ENCODE data around the gene KIFC1. TPM values are rescaled to one million over a fixed set of nuclear protein-coding genes. Genes with fewer than 3 reads are reported as not detected.
"Not testable (repeated sequence)": the region's sequence is repeated elsewhere in the genome, so short reads cannot be mapped to it uniquely, and the experiment has no call there.

Gene KIFC1, protein sequence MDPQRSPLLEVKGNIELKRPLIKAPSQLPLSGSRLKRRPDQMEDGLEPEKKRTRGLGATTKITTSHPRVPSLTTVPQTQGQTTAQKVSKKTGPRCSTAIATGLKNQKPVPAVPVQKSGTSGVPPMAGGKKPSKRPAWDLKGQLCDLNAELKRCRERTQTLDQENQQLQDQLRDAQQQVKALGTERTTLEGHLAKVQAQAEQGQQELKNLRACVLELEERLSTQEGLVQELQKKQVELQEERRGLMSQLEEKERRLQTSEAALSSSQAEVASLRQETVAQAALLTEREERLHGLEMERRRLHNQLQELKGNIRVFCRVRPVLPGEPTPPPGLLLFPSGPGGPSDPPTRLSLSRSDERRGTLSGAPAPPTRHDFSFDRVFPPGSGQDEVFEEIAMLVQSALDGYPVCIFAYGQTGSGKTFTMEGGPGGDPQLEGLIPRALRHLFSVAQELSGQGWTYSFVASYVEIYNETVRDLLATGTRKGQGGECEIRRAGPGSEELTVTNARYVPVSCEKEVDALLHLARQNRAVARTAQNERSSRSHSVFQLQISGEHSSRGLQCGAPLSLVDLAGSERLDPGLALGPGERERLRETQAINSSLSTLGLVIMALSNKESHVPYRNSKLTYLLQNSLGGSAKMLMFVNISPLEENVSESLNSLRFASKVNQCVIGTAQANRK
- 130 and 159 TPM in 2 replicates for total RNA-seq (2014; rRNA removed; shearing (Covaris generic))

- DNase-seq (ENCODE audit: low read depth): peak; percentile 100
These were observed at the start of gene KIFC1 for GRCh38 chr6:33391278-33391921. TSS of gene KIFC1 (plus strand) at chr6:33391823. CDS start at chr6:33391986, 163 bp downstream.

DNA sequence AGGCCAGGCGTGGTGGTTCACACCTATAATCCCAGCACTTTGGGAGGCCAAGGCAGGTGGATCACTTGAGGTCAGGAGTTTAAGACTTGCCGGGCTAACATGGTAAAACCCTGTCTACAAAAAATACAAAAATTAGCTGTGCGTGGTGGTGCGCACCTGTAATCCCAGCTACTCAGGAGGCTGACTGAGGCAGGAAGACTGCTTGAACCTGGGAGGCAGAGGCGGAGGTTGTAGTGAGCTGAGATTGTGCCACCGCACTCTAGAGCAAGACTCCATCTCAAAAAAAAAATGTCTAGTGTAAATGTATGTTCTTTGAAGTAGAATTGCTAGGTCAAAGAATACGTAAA is 48.0 kb upstream of the KIFC1 start:
- DNase-seq (ENCODE audit: low read depth): not testable (repeated sequence)

DNA sequence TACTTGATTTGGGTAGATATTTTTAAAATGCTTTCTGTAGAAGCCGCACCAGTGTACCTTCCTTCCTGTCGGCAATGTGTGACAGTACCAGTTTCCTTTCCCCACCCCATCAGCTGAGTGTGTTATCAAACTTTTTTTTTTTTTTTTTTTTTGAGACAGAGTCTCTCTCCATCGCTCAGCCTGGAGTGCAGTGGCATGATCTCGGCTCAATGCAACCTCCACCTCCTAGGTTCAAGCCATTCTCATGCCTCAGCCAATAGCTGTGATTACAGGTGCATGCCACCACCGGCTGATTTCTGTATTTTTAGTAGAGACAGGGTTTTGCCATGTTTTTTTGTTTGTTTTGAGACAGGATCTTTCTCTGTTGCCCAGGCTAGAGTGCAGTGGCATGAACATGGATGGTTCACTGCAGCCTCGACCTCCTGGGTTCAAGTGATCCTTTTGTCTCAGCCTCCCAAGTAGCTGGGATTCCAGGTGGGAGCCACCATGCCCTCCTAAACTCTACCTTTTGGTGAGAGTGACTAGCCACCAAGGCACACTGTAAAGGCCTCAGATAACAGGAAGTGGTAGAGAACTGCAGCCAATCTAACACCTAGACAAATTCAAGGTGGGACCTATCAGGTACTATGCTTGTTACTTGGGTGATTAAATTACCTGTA is 47.5 kb upstream of the KIFC1 start:
- DNase-seq (ENCODE audit: low read depth): no peak

- peak; percentile 92 for DNase-seq (ENCODE audit: low read depth)
These were observed 46.6 kb upstream of the KIFC1 start for GRCh38 chr6:33344701-33345697.

DNA sequence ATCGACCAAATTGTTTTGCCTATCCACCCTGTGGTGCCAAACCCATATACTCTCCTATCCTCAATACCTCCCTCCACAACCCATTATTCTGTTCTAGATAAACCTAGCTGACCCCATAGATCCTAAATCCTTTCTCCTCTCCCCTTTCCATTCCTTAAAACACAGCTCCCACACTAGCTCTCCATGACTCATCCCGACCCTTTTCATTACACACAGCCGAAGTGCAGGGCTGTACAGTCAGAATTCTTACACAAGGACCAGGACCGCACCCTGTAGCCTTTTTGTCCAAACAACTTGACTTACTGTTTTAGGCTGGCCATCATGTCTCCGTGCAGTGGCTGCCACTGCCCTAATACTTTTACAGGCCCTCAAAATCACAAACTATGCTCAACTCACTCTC is 44.7 kb upstream of the KIFC1 start:
- peak; percentile 24 for DNase-seq (ENCODE audit: low read depth)

DNA sequence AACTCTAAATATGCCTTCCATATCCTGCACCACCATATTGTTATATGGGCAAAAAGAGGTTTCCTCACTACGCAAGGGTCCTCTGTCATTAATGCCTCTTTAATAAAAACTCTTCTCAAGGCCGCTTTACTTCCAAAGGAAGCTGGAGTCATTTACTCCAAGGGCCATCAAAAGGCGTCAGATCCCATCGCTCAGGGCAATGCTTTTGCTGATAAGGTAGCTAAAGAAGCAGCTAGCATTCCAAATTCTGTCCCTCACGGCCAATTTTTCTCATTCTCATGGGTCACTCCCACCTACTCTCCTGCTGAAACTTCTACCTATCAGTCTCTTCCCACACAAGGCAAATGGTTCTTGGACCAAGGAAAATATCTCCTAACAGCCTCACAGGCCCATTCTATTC is 43.8 kb upstream of the KIFC1 start:
- no peak for DNase-seq (ENCODE audit: low read depth)

- DNase-seq (ENCODE audit: low read depth): not testable (repeated sequence)
These were observed 35.8 kb upstream of the KIFC1 start for GRCh38 chr6:33355860-33356259.

DNA sequence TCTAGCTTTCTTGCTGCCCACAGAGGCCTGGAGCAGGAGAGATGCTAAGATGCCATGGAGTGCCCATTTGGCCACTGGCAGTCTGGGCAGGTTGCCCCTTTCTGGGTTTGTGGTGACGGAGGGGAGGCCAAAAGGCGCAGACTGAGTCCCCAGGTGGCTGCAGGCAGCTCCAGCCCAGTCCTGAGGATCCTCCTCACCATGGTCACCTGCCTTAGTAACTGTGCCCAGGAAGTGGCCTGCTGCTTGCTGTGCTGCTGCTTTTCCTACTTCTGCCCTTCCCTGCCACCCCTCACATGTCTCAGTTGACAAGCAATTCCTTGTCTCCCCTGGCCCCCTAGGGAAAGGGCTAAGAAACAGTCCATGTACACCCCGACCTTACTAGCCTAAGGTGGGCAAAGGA is 35.3 kb upstream of the KIFC1 start:
- no peak for DNase-seq (ENCODE audit: low read depth)

- DNase-seq (ENCODE audit: low read depth): not testable (repeated sequence)
These were observed 34.3 kb upstream of the KIFC1 start for GRCh38 chr6:33357160-33357871.

DNA sequence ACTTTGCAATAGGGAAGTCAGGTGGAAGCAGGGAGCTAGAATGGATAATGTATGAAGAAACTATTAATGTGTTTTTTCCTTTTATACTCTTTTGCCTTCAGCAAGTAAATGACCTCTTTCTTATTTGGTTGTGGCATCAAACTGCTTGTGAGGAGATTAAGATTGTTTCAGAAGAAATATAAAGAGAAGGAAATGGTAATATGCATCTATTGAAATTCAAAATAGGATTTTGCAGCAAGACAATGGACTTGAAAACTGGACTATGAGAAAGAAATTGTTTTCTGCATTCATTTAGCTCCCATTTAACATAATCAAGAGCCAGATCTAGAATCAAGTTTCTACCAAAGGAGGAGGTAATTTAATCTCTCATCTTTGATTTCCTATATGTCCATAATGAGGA is 32.3 kb upstream of the KIFC1 start:
- no peak for DNase-seq (ENCODE audit: low read depth)

DNA sequence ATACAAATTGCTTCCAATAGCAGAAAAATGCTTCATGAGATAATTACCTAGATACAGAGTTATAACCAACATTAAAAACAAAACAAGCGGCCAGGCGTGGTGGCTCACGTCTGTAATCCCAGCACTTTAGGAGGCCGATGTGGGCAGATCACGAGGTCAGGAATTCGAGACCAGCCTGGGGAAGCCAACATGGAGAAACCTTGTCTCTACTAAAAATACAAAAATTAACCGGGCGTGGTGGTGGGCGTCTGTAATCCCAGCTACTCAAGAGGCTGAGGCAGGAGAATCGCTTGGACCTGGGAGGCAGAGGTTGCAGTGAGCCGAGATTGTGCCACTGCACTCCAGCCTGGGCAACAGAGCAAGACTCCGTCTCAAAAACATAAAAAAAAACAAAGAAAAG is 28.1 kb upstream of the KIFC1 start:
- not testable (repeated sequence) for DNase-seq (ENCODE audit: low read depth)

DNA sequence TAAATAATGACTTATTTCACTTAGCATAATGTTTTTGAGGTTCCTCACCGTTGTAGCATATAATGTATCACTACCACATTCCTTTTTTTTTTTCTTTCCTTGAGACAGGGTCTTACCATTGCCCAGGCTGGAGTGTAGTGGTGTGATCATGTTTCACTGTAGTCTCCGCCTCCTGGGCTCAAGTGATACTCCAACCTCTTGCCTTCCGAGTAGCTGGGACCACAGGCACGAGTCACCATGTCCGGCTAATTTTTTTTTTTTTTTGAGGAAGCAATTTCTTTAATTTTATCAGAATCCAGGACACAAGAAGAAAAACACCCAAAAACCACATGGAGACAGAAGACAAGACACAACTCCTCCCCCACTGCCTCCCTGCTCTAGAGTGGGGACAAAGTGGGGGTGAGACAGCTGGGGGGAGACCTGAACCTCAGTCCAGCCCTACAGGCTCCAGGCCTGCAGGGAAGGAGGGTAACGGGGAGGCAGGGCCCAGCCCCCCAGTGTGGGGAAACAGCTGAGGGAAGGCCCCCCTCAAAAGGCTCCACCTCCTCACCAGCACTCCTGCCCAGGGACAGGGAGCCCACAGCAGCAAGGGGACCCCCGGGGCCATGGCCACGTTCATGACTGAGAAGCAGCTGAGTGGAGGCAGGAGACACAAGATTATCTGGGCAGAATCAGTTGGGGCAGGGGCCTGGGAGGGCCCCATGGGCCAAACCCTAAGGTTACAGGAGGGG is 27.0 kb upstream of the KIFC1 start:
- peak; percentile 73 for DNase-seq (ENCODE audit: low read depth)

DNA sequence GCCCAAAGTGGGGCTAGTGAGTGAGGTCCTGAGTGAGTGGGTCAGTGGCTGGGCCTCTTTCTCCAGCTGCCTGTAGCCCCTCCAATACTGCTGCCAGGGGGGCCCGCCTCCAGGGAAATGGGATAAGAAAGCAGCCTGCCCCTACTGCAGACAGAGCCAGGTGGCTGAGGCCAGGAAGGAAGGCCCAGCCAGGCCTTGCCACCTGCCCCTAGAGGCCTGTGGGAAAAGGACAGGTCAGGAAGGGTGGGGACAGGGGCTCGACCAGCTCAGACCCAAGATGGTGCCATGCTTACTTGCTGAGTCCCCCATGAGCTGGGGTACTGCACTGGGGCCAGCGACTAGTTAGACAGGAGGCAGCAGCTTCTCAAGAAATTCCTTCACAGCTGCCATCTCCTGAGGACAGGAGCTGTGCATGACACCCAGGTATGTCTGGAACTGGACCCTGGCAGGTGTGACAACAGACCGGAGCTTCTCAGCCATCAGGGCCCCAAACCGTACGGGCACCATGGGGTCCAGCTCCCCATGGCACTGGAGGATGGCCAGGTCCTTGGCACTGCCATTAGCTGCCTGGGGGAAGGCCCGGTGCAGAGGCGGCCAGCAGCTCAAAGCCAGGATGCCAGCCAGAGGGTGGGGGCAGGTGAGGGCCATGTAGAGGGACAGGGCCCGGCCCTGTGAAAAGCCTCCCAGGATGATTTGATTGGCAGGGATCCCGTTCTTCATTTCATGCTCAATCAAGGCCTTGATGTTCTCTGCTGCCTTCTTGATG is 26.2 kb upstream of the KIFC1 start:
- DNase-seq (ENCODE audit: low read depth): not testable (repeated sequence)

DNA sequence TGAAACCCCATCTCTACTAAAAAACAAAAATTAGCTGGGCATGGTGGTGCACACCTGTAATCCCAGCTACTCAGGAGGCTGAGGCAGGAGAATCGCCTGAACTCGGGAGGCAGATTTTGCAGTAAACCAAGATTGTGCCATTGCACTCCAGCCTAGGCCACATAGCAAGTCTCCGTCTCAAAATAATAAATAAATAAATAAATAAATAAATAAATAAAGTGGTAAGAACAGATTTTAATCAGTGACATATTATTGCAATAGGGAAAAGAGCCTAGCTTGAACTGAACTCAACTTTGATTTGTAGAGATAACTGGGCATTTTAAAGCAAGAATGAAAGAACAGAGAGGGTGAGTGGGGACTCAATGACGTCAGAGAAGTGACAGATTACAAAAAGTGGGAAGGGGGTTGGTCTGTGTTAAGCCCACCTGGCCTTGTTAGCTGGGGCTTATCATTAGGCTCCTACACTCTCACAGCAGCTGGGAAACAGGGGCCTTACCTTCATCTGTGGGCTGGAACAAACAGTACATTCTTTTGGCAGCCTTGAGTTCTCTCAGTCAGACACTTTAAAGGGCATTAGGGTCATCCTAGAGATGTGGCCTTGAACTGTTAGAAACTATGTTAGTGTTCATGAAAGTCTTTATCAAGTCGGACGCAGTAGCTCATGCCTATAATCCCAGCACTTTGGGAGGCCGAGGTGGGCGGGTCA is 24.5 kb upstream of the KIFC1 start:
- DNase-seq (ENCODE audit: low read depth): no peak

DNA sequence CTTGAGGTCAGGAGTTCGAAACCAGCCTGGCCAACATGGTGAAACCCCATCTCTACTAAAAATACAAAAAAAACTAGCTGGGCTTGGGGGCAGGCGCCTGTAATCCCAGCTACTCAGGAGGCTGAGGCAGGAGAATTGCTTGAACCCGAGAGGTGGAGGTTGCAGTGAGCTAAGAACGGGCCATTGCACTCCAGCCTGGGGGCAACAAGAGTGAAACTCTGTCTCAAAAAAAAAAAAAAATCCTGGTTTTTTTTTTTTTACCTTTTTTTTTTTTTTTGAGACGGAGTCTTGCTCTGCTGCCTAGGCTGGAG is 24.0 kb upstream of the KIFC1 start:
- DNase-seq (ENCODE audit: low read depth): not testable (repeated sequence)

DNA sequence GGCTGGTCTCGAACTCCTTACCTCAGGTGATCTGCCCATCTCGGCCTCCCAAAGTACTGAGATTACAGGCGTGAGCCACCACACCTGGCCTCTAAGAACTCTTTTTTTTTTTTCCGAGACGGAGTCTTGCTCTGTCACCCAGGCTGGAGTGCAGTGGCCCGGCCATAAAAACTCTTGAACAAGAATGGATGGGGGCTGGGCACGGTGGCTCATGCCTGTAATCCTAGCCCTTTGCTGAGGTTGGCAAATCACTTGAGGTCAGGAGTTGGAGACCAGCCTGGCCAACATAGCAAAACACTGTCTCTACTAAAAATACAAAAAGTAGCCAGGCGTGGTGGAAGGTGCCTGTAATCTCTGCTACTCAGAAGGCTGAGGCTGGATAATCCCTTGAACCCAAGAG is 19.7 kb upstream of the KIFC1 start:
- DNase-seq (ENCODE audit: low read depth): not testable (repeated sequence)

DNA sequence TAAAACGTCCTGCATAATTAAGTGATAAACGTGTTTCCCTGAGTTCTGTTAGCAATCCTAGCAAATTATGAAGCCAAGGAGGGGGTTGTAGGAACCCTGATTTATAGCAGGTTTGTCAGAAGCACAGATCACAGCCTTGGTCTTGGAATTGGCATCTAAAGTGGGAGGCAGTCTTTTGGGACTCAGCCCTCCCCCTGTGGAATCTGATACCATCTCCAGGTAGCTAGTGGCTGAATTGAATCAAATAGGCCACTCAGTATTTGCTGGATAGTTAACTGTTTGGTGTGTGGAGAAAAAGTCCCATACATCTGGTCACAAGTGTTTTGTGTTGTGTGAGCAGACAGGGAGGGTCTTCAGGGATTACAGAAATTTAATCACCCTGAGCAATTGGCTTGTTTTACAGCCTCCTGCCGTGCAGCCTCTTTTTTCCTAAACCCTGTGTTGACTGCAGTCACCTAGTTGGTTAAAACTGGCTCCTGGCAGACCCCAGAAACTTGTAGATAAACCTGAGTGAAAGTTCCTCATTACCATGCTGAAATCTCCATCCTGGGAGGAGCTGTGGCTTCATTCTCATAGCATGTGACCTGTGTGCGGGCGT is 19.0 kb upstream of the KIFC1 start:
- no peak for DNase-seq (ENCODE audit: low read depth)

Data from M059J (cell line).